Upper lobe of left lung (tissue), 6 donors: ENCODE measurements around the gene C1orf122. TPM values are rescaled to one million over a fixed set of nuclear protein-coding genes. Genes with fewer than 3 reads are reported as not detected.
A peak's percentile ranks its signal among the peaks of the same experiment; 100 is the strongest.

ENCODE experiments used
- ATAC-seq, 2 donors: fragments of 200-7000 bp; cut with Tn5 transposase; one replicate each; pipeline ENCODE4 v1.9.1; 2022; ENCODE audit warnings: mild to moderate bottlenecking in 2 of 2, moderate library complexity in 2 of 2; ENCODE audit not compliant: low FRiP score in 2 of 2
- DNase-seq, 2 donors: peaks; one replicate each; pipeline ENCODE4 v3.0.0-alpha.2; 2019 to 2020
- H3K27ac ChIP-seq, 4 donors: fragments of 200-600 bp; sonication (generic); one replicate each; pipeline ENCODE4 v1.5.1; 2016 to 2019
- H3K27me3 ChIP-seq, 4 donors: fragments of 200-600 bp; sonication (generic); one replicate each; pipeline ENCODE4 v1.5.1; 2017 to 2019
- H3K36me3 ChIP-seq, 4 donors: fragments of 200-600 bp; sonication (generic); one replicate each; pipeline ENCODE4 v1.5.1; 2016 to 2019
- H3K4me1 ChIP-seq, 4 donors: fragments of 200-600 bp; sonication (generic); one replicate each; pipeline ENCODE4 v1.5.1; 2018 to 2019
- H3K4me3 ChIP-seq, 4 donors: fragments of 200-600 bp; sonication (generic); one replicate each; pipeline ENCODE4 v1.5.1; 2017 to 2019; ENCODE audit warnings: mild to moderate bottlenecking in 2 of 4, moderate library complexity in 1 of 4
- H3K9me3 ChIP-seq, 4 donors: fragments of 200-600 bp; sonication (generic); one replicate each; pipeline ENCODE4 v1.5.1; 2018 to 2019
- CTCF ChIP-seq, 6 experiments: fragments of 450-650 bp in 4 of 6; fragments of 200-600 bp in 2 of 6; sonication (generic) in 2 of 6; IDR thresholded peaks; one replicate each; pipeline ENCODE4 v1.5.1; 2016 to 2019; ENCODE audit warnings: antibody characterized with exemption in 6 of 6
- EP300 ChIP-seq, 4 donors: sonication (generic); formaldehyde crosslinking; IDR thresholded peaks; one replicate each; pipeline ENCODE4 v1.5.1; 2017; ENCODE audit warnings: antibody characterized with exemption in 4 of 4, control low read depth in 2 of 4
- POLR2A ChIP-seq, 4 donors: fragments of 450-650 bp; IDR thresholded peaks; one replicate each; pipeline ENCODE4 v1.5.1; 2016 to 2017; ENCODE audit warnings: antibody characterized with exemption in 4 of 4, mild to moderate bottlenecking in 2 of 4
- POLR2AphosphoS5 ChIP-seq, 2 donors: sonication (generic); formaldehyde crosslinking; IDR thresholded peaks; one replicate each; pipeline ENCODE4 v1.5.1; 2017; ENCODE audit warnings: antibody characterized with exemption in 2 of 2
- WGBS, 2 donors: methylation state at CpG; one replicate each; pipeline ENCODE4 v1.1.5; 2017 to 2018; 5-methylcytosine and 5-hydroxymethylcytosine counted together
- total RNA-seq, 6 donors: library from RNA; depleted of rRNA in 4 of 6; stranded (reverse); fragments of >200 nt in 4 of 6; gene quantifications; one replicate each; pipeline versions ENCODE4 v1.1.0 to v1.2.1, GENCODE V29; 2016 to 2021
- donor health status: DM: no; HTN: no; CAD: no; lungs with moderate emphysema.
- donor health status: DM: no; HTN: yes; CAD: no; lungs with severe emphysema.

C1orf122 gene
- total RNA-seq, 6 donors from 2014 or later = 30.0 to 90.1 (median 39.9) TPM

- H3K27me3 ChIP-seq = peaks cover 0 to 2% (median 0%) of the 10 kb centered on the region in 4 donors
- ATAC-seq = no peak
- peak in 1 of 2 donors; percentile 81 for DNase-seq
- no peak for TF ChIP-seq POLR2A (IDR thresholded peaks at IDR 0.05)
- TF ChIP-seq EP300 (IDR thresholded peaks at IDR 0.05) = no peak
- no peak for TF ChIP-seq CTCF (IDR thresholded peaks at IDR 0.05)
- no peak for TF ChIP-seq POLR2AphosphoS5 (IDR thresholded peaks at IDR 0.05)
- peaks cover 17 to 29% (median 22%) of the 10 kb centered on the region in 4 donors for H3K4me1 ChIP-seq
- no peaks in the 10 kb centered on the region for H3K36me3 ChIP-seq
- WGBS, 2 donors = 52 to 63% methylated on average over 13 to 26 of the region's 36 CpGs
- H3K9me3 ChIP-seq = no peaks in the 10 kb centered on the region
- no peak overlapping the region for H3K27ac ChIP-seq
- peak overlapping the region in 3 of 4 donors; percentile 53 to 67 (median 61) for H3K4me3 ChIP-seq
Observed at GRCh38 chr1:37792943-37793686, 14.5 kb upstream of the C1orf122 start.

- H3K4me1 ChIP-seq = peaks cover 17 to 29% (median 22%) of the 10 kb centered on the region in 4 donors
- H3K27me3 ChIP-seq = peaks cover 0 to 2% (median 0%) of the 10 kb centered on the region in 4 donors
- 1% methylated on average over 33 of the region's 82 CpGs; no CpG with 5 or more reads in 1 of the 2 donors for WGBS, 2 donors
Observed at GRCh38 chr1:37793773-37794371, 13.7 kb upstream of the C1orf122 start, which contains the start of gene MANEAL. Gene MANEAL (plus strand): TSS chr1:37793847. CDS start chr1:37794183, 336 bp downstream.

GRCh38 chr1:37794372-37795339 lies 12.9 kb upstream of the C1orf122 start:
- 35 to 53% methylated on average over 7 to 16 of the region's 59 CpGs for WGBS, 2 donors
- TF ChIP-seq POLR2AphosphoS5 (IDR thresholded peaks at IDR 0.05) (no peak), POLR2A (IDR thresholded peaks at IDR 0.05) (no peak), CTCF (IDR thresholded peaks at IDR 0.05) (no peak), EP300 (IDR thresholded peaks at IDR 0.05) (no peak)
- DNase-seq (no peak), ATAC-seq (no peak)
- Histone ChIP-seq H3K36me3 (peaks cover 0 to 7% (median 2%) of the 10 kb centered on the region in 4 donors), H3K27me3 (peaks cover 0 to 2% (median 0%) of the 10 kb centered on the region in 4 donors), H3K4me3 (peak overlapping the region; percentile 29 to 67 (median 57)), H3K4me1 (peaks cover 17 to 29% (median 22%) of the 10 kb centered on the region in 4 donors), H3K27ac (no peak overlapping the region), H3K9me3 (no peaks in the 10 kb centered on the region)

More at GRCh38 chr1:37793773-37794371, 13.7 kb upstream of the C1orf122 start, which contains the start of gene MANEAL:
- H3K9me3 ChIP-seq = no peaks in the 10 kb centered on the region
- no peaks in the 10 kb centered on the region for H3K36me3 ChIP-seq
- peak; percentile 55 to 79 for ATAC-seq
- H3K4me3 ChIP-seq = peak within 1 kb of the TSS; percentile 40 to 67 (median 57)
- TF ChIP-seq EP300 (IDR thresholded peaks at IDR 0.05) (no peak), POLR2AphosphoS5 (IDR thresholded peaks at IDR 0.05) (no peak), CTCF (IDR thresholded peaks at IDR 0.05) (no peak)
- no peak within 1 kb of the TSS for H3K27ac ChIP-seq
- peak; percentile 26 to 93 for DNase-seq

GRCh38 chr1:37795340-37796125 lies 12.1 kb upstream of the C1orf122 start:
- ATAC-seq (peak in 1 of 2 donors; percentile 70), DNase-seq (peak; percentile 44 to 93)
- H3K4me1 ChIP-seq = peaks cover 17 to 29% (median 22%) of the 10 kb centered on the region in 4 donors
- no peaks in the 10 kb centered on the region for H3K9me3 ChIP-seq
- no peak overlapping the region for H3K27ac ChIP-seq
- peak overlapping the region in 1 of 4 donors; percentile 61 for H3K4me3 ChIP-seq
- 25 to 28% methylated on average over 20 to 22 of the region's 22 CpGs for WGBS, 2 donors
- H3K36me3 ChIP-seq = peaks cover 0 to 14% (median 8%) of the 10 kb centered on the region in 4 donors
- no peak for TF ChIP-seq POLR2AphosphoS5 (IDR thresholded peaks at IDR 0.05)
- TF ChIP-seq POLR2A (IDR thresholded peaks at IDR 0.05) = no peak
- TF ChIP-seq CTCF (IDR thresholded peaks at IDR 0.05) = no peak
- no peak for TF ChIP-seq EP300 (IDR thresholded peaks at IDR 0.05)
- H3K27me3 ChIP-seq = peaks cover 0 to 2% (median 0%) of the 10 kb centered on the region in 4 donors
